Stimulated activated CD4-positive, alpha-beta T cell treated with anti-CD3 and anti-CD28 coated beads, Interleukin-2, amount 100 ng/mL, for 4 hours (primary cell): Measurements from ENCODE around the gene ADCY10.
"Not testable (repeated sequence)": the region's sequence is repeated elsewhere in the genome, so short reads cannot be mapped to it uniquely, and the experiment has no call there.

Experiments
- DNase-seq: peaks from one replicate; pipeline ENCODE4 v3.0.0-alpha.2; 2020; ENCODE audit warnings: low read depth

ADCY10 gene

DNA sequence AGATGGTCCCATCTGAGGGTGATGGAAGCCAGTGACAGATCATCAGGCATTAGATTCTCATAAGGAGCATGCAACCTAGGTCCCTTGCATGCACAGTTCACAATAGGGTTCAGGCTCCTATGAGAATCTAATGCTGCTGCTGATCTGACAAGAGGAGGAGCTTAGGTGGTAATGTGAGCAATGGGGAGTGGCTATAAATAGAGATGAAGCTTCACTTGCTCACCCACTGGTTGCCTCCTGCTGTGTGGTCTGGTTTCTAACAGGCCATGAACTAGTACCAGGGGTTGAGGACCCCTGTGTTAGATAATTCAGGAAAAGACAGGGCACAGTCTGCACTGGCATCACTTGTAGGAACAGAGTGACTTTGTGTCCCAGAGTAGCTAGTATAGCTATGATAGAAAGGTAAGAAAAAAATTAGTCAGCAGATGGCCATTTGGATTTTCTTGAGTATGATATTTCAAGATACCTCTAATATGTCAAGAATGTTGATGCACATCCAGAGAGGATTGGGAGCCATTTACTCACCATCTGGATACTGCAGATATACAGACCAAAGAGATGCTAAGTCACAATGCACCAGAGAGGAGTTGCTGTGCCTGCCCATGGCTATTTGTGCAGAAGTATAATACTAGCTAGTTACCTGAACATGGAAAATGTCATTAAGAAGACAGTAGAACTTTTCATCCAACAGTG, 53.6 kb downstream of the ADCY10 start:
- DNase-seq, result no peak

DNA sequence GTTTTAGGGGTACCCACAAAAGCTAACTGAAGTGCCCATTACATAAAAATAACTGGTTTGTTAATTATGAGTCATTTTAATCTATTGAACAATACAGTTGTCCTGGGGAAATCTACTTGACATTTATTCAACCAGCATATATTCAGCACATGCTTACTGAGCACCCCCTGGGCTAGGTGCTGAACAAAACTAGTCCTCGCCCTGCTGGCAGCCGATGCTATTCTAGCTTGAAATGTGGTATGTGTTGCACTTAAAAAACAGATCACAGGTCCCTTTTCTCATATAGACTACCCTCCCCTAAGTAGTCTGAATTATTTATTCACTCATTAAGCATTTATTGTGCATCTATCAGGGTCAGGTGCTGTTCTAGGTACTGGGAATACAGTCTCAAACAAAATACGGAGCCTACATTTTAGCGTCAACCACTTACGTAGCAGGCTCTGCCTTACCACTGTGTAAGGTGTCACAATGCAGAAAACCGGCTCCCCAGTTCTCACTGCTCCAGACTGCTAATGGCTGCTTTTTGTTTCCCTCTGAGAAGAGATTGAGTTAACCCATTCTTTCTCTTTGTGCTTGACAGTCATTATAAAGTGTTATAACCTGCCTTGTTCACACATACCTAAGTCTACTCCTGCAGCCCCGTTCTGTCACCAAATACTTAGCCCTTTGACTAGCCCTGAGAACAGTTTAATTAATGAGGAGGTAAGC, 57.1 kb downstream of the ADCY10 start:
- no peak for DNase-seq

DNA sequence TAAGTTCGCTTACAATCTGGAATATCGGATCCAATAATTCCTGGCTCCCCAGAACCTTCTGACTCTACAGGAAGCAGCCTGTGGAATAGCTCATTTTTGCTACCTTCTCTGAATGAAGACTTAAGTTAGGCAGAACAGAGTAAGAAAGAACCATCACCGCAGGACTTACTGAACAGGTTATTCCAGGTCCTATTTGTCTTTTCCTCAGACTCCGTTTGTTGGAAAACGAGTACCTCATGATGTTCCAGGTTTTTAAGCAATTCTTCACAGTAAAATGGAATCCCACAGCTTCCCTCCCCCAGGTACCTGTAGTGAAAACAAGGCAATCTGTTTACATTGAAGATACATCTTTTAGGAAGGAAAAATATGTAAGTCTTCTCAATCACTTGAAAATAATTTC, 59.8 kb downstream of the ADCY10 start:
- DNase-seq, result no peak

DNA sequence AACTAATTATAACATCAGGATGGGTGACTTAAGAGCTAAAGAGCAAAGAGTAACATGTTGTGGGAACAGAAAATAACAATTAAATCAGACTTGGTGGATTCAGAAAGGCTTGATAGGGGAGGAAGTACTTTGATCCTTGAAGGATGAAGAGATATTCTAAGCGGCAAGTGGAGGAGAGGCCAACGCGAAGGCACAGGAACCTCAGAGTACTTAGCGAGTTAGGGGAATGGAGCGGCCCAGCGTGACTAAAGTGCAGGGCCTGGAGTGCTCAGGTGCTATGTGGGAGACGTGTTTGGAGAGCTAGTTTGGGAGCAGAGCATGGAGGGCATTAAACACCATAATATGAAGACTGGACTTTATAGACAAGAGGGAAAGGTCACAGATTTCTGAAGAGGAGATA, 64.3 kb downstream of the ADCY10 start:
- no peak for DNase-seq

DNA sequence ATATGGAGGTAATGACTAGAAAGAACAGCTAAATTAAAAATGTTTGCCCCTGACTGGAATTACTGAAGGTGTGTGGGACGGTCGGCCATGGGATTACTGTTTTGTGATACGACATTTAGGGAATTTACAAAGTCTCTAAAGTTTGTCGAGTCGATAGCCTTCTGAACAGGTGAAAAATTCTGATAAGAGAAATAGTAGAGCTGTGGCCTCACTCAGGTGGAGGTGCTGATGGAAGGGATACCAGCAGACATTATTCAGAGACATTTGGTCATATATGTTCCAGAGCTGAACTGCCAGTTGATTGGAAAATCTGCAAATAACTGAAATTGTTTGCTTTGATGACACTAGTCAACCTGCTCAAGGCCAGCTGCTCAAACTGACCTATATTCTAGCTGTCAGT, 71.1 kb downstream of the ADCY10 start:
- DNase-seq, result no peak

DNA sequence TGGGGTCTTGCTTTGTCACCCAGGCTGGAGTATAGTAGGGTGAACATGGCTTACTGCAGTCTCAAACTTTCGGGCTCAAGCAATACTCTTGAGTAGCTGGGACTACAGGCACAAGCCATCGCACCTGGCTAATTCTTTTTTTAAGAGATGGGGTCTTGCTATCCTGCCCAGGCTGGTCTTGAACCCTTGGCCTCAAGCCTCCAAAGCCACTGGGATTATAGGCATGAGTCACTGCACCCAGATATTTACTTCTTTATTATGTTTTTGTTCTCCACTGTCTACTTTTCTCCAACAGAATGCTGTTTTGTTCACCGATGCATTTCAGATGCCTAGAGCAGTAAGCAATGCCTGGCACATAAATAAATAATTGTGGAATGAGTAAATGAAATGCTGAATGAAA, 72.4 kb downstream of the ADCY10 start:
- no peak for DNase-seq

DNA sequence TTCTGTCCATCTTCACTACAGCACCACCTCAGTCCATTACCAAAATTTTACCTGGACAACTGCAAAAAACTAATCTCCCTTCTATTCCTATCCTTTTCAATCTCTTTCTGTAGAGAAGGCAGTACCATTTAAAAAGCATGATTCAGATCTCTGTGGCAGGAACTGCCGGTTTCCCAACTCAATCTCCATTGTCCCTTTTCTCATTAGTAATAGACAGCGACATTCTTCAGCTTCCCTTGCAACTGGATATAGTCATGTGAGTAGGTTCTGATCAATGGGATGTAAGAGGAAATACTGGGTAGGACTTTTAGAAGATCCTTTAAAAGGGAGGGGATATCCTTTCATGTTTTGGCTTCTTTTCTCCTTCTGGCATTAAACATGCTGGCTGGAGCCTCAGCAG, 74.9 kb downstream of the ADCY10 start:
- DNase-seq, result no peak

DNA sequence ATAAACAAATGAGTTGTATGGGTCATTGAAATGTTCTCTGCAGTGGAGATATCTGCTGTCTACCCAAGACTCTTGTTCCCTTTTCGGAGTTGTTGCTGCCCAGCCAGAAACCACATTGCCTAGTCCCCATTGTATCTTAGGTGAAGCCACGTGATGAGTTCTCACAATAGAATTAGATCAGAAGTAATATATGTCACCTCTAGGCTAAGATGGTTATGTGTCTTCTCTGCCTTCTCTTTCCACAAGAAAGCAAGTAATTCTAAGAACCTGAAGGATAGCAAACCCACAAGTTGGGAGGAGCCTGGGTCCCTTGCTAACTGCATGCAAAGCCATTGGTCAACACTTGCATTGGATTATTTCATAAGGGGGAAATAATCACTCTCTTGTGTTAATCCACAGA, 76.6 kb downstream of the ADCY10 start:
- DNase-seq, result no peak

DNA sequence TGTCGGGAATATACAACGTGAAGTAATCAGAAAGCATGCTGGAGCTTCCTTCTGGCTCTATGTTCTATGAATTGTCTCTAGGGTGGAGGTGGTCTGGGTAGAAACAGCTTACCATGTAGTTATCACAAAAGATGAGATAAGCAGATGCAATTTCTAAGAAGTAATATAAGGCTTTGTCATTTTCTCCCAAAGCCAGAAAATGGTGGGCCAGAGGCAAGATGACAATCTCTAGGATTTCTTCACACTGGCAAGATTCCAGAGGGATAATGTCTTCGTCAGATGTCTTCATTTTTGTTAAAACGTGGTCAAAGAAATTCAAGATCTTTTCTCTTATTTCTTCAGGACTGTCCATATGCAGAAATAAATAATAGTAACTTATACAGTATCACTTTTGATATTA, 77.7 kb downstream of the ADCY10 start:
- no peak for DNase-seq

DNA sequence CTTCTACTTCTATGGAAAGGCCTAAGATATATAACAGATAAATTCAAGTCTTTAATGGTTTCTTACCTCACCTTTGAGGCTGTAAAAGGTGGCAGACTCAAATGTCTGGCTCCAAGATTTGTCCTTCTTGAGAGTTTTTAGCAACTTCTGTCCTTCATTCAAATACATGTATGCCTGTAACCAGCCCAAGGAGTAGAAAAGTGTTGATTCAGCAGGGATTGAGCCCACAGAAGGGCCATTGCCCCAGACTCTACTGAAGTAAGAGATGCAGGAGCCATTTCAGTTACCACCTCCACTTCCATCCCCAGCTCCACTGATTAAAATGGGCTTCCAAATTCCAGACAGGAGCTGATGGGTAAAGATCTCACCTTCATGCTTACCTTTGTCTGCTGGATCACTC, 80.0 kb downstream of the ADCY10 start:
- DNase-seq, result no peak

DNA sequence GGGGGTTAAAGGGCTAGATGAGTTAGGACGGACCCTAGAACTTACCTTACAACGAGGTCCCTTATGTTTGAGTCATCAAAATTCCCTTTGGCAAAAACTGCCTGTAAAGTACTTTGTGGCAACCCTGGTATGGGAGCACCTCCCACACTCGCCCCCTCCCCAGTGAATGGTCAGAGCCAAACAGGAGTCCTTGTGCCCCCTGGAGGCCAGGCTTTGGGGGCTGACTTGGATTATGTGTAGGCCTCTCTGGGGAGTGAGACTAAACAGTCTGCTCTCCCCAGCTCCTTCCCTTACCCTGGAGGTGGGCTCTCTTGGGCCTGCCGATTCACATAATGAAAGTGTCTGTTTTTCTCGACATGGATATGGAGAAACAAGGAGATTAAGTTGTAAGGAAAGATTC, 81.2 kb downstream of the ADCY10 start:
- no peak for DNase-seq

DNA sequence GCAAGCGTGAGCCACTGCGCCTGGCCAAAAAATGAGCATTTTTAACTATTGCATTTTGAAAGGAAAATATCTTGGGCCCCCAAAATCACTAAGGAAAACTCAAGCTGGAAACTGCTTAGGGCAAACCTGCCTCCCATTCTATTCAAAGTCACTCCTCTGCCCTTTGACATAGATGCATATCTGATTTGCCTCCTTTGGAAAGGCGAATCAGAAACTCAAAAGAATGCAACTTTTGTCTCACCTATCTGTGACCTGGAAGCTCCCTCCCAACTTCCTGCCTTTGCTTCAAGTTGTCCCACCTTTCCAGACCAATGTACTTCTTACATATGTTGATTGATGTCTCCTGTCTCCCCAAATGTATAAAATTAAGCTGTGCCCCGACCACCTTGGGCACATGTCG, 83.3 kb downstream of the ADCY10 start:
- not testable (repeated sequence) for DNase-seq

DNA sequence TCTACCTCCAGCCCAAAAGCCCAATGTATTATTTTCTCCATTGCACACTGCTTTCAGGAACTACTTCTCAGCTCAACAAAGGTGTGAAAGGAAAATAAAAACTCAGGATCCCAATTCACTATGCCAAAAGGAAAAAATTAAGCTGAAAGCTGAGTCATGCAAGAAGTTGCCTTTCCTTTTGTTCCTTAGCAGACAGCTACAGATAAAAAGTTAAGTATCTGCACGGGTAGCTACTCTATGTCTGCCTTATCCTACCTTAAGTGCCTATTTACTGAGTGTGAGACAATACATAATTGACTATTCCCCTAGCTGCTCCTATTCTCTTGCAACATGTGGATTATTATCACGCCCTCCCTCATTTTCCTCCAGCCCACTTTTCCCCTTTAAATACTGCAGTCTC, 84.1 kb downstream of the ADCY10 start:
- DNase-seq, result no peak

DNA sequence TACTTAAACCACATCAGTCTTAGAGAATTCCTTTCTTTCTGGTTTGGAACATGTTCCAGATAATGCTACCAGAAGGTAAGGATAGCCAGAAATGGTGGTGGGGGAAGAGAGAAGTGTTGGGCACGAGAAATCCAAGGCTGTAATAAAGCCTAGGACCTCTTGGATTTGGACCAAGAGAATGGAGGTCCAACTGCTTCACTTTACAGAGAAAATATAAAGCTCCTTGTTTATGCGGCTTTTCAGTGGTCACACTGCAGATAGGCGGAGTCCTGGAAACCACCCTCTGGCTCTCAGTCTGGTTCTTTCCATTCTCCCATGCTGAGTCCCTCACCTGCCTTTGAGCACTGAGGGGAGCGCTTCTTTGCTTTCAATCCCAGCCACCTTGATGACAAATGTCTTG, 87.8 kb downstream of the ADCY10 start:
- DNase-seq, result no peak

DNA sequence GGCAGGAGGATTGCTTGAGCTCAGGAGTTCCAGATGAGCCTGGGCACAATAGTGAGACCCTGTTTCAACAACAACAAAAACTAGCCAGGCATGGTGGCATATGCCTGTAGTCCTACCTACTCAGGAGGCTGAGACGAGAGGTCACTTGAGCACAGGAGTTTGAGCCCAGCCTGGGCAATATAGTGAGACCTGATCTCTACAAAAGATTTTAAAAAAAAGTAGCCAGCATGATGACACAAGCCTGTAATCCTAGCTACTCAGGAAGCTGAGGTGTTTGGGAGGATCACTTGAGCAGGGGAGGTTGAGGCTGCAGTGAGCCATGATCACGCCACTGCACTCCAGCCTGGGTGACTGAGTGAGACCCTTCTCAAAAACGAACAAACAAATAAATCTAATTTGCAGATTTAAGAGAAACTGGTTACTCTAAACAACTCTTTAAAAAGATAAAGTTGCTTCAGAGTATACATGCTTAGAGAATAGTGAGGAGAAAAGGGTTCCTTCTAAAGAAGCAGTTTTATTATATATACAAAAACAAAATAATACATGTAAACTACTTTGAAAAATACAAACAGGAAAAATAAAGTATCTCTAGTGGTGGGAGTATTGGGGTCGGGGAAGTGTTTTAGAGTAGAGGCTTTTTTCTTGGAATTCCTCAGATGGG, 88.4 kb downstream of the ADCY10 start:
- no peak for DNase-seq

DNA sequence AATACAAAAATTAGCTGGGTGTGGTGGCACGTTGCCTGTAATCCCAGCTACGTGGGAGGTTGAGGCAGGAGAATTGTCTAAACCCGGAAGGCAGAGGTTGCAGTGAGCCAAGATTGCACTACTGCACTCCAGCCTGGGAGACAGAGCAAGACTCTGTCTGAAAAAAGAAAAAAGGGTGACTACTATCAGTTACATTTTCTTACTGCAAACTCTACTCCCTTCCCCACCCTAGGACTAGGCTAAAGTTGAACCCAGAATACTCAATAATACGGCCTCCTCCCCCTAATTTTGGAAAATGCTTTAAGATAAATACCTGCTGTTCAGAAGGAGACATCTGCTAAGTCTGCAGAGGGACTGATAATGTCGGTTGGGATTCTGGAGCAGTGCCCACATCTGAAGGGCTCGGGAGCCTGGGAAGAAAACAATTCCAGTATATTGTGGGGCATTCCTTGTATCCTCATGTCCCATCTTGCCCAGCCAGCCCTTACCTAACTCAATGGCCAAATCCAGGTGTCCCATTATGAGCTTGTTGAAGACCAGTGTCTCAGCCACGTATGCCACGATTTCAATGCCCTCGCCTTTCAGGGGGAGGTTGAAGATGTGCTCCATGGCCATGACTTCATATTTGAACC, 89.7 kb downstream of the ADCY10 start:
- no peak for DNase-seq

DNA sequence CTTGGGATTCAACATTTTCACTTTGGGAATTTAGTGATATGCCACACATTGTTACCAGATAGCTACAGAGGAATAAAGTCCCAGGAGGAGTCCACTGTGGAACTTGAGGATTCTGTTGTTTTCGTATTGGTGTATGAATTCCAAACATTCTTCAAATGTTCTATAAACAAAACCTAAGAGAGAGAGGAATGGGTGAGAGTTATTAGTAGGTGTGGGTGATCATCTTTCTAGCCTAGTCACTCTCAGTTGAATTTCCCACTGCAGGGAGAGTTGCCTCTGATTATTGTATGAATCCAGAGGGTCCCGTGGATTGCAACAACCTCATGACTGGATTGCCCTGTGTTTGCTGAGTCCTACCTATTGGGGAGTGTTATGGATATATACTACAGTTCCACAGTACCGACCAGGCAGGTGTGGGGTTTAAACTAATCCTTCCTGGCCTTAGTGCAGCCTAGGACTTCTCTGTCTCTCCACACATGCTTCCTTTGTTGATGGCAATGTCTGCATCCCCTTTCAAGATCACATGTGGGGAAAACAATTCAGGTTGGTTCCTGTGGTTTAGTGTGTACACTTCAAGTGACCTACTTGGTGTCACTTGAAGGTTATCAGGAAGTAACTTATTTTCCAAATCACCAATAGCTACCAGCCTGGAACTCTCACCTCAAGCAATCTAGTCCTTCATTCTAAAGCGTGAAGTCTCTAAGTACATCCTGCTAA, 91.8 kb downstream of the ADCY10 start:
- no peak for DNase-seq

DNA sequence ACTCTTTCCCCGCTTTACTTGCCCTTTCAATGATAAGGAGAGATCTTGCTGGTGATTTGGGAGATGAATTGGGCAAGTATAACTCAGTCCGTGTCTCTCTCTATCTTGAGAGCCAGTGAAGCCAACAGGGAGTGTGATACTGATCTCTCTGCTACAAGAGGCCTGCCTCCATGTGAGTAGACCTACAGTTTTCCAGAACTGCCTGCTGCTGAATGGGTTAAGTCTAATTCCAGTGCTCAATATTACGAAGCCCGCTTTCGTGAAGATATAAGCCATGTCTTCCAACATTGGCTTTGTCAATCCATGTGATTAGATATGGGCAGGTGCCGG, 92.6 kb downstream of the ADCY10 start:
- DNase-seq, result no peak

DNA sequence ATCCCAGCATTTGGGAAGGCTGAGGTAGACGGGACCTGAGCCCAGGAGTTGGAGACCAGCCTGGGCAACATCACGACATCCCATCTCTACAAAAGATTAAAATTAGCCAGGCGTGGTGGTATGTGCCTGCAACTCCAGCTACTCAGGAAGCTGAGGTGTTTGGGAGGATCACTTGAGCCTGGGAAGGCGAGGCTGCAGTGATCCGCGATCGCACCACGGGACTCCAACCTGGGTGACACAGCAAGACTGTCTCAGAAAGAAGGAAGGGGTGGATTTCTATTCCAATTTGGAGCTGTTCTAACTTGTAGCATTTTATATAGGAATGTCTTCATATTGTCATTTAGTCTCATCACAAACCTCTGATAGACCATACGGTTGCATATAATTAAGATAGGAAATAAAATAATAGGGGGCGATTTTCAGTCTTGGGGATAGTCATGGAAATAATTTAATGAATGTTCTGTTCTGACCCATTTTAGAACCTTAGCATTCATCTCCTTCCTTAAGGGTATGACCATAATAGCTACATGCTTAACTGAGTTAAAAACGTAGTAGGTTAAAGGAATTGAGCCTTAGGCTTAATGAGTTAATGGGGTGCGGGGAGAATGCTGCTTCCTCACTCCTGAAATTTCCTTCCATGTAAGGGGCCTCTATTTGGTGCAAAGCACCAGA, 93.1 kb downstream of the ADCY10 start:
- DNase-seq, result no peak

DNA sequence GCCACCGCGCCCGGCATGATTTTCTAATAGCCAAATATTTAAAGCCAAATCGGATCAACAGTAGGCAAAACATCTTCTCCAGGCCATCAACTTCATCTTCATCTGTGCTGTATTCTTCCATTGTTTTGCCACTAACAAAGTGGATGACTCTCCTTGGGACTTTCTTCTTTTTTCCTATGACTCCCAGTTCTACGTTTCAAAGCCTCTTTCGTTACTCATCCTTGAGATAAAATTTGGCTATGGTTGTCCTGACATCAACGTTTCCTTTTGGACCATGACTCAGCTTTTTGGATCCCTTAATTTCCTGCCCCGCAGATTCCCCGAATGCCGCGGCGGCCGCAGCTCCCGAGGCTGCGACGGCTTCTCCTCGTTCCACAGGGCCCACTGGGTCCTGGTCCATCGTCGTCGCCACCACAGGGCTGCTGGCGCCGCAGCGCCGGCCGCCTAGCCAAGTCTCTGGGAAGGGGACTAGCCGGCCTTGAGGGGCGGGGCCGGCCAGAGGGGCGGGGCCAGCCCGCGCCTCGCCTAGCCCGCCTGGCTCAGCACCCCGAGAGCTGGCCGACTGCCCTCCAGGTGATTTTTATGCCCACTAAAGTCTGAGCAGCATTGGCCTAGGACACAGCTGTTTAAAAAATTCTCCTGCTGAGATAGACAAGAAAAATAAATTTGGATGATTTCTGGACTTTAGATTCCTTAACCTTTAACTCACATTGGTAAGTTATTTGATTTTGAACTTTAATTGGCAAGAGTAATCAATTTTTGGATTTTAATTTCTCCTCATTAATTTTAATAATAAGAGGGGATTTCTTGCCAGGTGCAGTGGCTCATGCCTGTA, 93.9 kb downstream of the ADCY10 start:
- no peak for DNase-seq

DNA sequence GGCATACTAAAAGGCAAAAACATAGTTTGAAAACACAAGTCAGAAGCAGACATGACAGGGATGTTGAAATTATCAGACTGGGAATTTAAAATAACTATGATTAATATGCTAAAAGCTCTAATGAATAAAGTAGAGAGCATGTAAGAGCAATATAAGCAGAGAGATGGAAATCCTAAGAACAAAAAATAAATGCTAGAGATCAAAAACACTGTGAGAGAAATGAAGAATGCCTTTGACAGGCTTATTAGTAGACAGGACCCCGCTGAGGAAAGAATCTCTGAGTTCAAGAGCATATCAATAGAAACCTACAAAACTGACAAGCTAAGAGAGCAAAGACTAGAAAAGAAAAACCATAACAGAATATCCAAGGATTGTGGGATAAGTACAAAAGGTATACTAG, 98.3 kb downstream of the ADCY10 start:
- no peak for DNase-seq
